Kidney (tissue), 14 donors: ENCODE results near the gene CNOT4. TPM values are rescaled to one million over a fixed set of nuclear protein-coding genes. Genes with fewer than 3 reads are reported as not detected.
A peak's percentile ranks its signal among the peaks of the same experiment; 100 is the strongest.

Experiments used
- DNase-seq, 5 donors: peaks; one replicate each; pipeline ENCODE4 v3.0.0-alpha.2; 2013 to 2020
- FAIRE-seq: peaks from 2 replicates; lab custom pipeline; 2012; peaks lifted over from hg19 to GRCh38; lab: Jason Lieb, UNC
- H3K27ac ChIP-seq, 2 donors: one replicate each; pipeline ENCODE4 v1.7.0; 2013; ENCODE audit warnings: low read depth in 2 of 2, low read length in 2 of 2, inconsistent platforms in 1 of 2
- H3K27me3 ChIP-seq: one replicate; pipeline ENCODE4 v1.7.1; 2013; ENCODE audit warnings: low read length, inconsistent platforms; ENCODE audit not compliant: control insufficient read depth, insufficient read depth
- H3K36me3 ChIP-seq, 3 donors: one replicate each; pipeline versions ENCODE4 v1.7.0 to v1.7.1; 2013; ENCODE audit warnings: low read length in 3 of 3, control low read depth in 1 of 3, inconsistent platforms in 1 of 3; ENCODE audit not compliant: insufficient read depth in 3 of 3, control insufficient read depth in 2 of 3
- H3K4me1 ChIP-seq, 3 donors: one replicate each; pipeline versions ENCODE4 v1.7.0 to v1.7.1; 2013; ENCODE audit warnings: low read length in 3 of 3, inconsistent platforms in 1 of 3, low read depth in 1 of 3; ENCODE audit not compliant: control insufficient read depth in 2 of 3, insufficient read depth in 2 of 3
- H3K4me3 ChIP-seq, 3 donors: one replicate each; pipeline versions ENCODE4 v1.7.0 to v1.8.1; 2013; ENCODE audit warnings: low read length in 3 of 3, control low read depth in 1 of 3, inconsistent platforms in 1 of 3
- H3K9ac ChIP-seq, 3 donors: one replicate each; pipeline versions ENCODE4 v1.7.0 to v1.7.1; 2013; ENCODE audit warnings: low read length in 3 of 3, control low read depth in 1 of 3, inconsistent platforms in 1 of 3
- H3K9me3 ChIP-seq, 3 donors: one replicate each; pipeline versions ENCODE4 v1.7.0 to v1.7.1; 2013; ENCODE audit warnings: low read length in 3 of 3, control low read depth in 1 of 3, inconsistent platforms in 1 of 3; ENCODE audit not compliant: control insufficient read depth in 2 of 3, insufficient read depth in 1 of 3
- intact Hi-C: fragments of 100-400 bp; cut with DNase I; formaldehyde crosslinking; loops from one replicate; pipeline ENCODE4 v1.11.1; 2022
- polyA plus RNA-seq: library from polyadenylated mRNA; stranded (reverse); fragments of 350-450 nt; fragmentation: Illumina TruSeq; extraction: RNeasy Lipid Tissue Mini Kit (QIAGEN cat#74804); gene quantifications from one replicate; pipeline ENCODE4 v1.2.3, GENCODE V29; 2014; ENCODE audit warnings: low read depth, low replicate concordance; ENCODE audit not compliant: insufficient read depth
- total RNA-seq: library from RNA; stranded (reverse); fragmentation: NEBNext Ultra II Directional; extraction: Animal tissue kit (Norgen Biotek cat#: 25700); gene quantifications from one replicate; pipeline ENCODE4 v1.2.1, GENCODE V29; 2021
- TF ChIP-seq, protein P1 (sequence below): IDR thresholded peaks from 3 replicates; pipeline ENCODE4 v1.5.1; 2012; ENCODE audit warnings: mild to moderate bottlenecking, moderate library complexity, borderline replicate concordance; ENCODE audit not compliant: insufficient read depth; ENCODE audit errors: extremely low read depth
- donor health status: control.
- donor health status: control.
- donor health status: control.
- donor health status: control.
- donor health status: control.
- donor health status: DM: yes; HTN: yes; CAD: no.
- donor health status: Normal renal cell carcinoma (clear cell type).

CNOT4 gene
- total and polyA plus RNA-seq, 2 donors from 2014 or later = 8.4 to 26.2 TPM

DNA sequence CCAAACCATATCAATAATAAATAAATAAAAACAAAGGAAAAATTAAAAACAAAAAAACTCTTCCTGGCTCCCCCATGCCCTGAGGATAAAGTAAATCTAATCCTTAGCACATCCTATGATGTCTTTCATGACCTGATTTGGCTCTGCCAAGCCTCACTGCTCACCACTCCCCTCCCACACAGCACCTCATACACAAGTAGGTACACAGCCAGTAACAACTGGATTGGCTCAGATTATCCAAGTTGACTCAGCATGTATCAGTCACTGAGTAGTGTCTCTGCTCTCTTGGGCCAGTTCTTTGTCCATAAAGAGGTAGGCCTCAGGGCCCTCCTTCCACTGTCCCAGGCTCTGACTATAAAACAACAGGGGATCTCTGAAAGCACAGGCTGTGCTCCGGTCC lies 176.7 kb downstream of the CNOT4 start:
- intact Hi-C loops = no loop called here
- Histone ChIP-seq H3K27ac (no peak overlapping the region), H3K4me3 (no peak overlapping the region), H3K9ac (no peak overlapping the region), H3K27me3 (no peaks in the 10 kb centered on the region), H3K36me3 (no peaks in the 10 kb centered on the region), H3K4me1 (no peaks in the 10 kb centered on the region), H3K9me3 (no peaks in the 10 kb centered on the region)
- DNase-seq = peak in 2 of 5 donors; percentile 26 to 31
- no peak for FAIRE-seq
- TF ChIP-seq, protein P1, sequence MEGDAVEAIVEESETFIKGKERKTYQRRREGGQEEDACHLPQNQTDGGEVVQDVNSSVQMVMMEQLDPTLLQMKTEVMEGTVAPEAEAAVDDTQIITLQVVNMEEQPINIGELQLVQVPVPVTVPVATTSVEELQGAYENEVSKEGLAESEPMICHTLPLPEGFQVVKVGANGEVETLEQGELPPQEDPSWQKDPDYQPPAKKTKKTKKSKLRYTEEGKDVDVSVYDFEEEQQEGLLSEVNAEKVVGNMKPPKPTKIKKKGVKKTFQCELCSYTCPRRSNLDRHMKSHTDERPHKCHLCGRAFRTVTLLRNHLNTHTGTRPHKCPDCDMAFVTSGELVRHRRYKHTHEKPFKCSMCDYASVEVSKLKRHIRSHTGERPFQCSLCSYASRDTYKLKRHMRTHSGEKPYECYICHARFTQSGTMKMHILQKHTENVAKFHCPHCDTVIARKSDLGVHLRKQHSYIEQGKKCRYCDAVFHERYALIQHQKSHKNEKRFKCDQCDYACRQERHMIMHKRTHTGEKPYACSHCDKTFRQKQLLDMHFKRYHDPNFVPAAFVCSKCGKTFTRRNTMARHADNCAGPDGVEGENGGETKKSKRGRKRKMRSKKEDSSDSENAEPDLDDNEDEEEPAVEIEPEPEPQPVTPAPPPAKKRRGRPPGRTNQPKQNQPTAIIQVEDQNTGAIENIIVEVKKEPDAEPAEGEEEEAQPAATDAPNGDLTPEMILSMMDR = no peak

DNA sequence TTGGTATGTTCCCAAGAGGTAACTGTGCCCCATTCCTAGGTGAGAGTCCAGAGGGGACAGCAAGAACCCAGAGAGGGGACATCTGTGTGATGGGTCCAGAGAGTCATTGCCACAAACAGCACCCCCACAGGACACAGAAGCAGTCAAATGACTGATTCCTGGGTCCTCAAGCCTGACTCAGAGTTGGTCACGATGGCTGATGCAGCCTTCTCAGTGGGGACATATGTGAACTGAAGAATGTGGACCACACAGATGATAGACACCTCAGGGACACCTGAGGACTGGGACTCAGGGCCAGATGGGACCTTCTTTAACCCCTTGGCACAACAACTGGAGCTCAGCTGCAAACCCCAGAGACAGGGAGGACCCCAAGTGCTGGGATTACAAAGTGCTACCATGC lies 179.8 kb downstream of the CNOT4 start:
- DNase-seq (no peak), FAIRE-seq (no peak)
- intact Hi-C loops = no loop called here
- no peak overlapping the region for H3K4me3 ChIP-seq
- no peaks in the 10 kb centered on the region for H3K9me3 ChIP-seq
- H3K36me3 ChIP-seq = no peaks in the 10 kb centered on the region
- no peak overlapping the region for H3K27ac ChIP-seq
- peaks cover 0 to 5% (median 0%) of the 10 kb centered on the region in 3 donors for H3K4me1 ChIP-seq
- TF ChIP-seq, protein P1 = no peak
- no peaks in the 10 kb centered on the region for H3K27me3 ChIP-seq
- no peak overlapping the region for H3K9ac ChIP-seq

DNA sequence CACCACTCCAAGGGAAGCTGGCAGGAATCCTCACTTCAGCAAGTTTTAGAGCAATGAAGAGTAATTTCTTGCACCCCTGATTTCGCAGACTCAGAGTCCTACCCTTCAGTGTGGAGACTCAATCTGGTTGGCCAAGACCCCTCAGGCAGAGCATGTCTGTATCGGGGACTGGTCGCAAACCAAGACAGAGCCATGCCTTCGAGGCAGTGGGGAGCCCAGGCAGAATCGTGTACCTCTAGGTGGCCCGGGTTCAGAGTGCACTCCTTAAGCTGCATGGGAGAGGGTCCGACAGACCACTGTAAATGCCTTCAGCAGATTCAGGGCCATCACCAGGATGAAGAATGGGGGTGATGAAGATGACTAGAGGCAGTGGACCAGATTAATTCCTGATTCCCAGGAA lies 181.4 kb downstream of the CNOT4 start:
- Histone ChIP-seq H3K4me1 (peaks cover 0 to 5% (median 0%) of the 10 kb centered on the region in 3 donors), H3K27ac (no peak overlapping the region), H3K36me3 (no peaks in the 10 kb centered on the region), H3K9ac (no peak overlapping the region), H3K27me3 (no peaks in the 10 kb centered on the region), H3K9me3 (no peaks in the 10 kb centered on the region), H3K4me3 (no peak overlapping the region)
- TF ChIP-seq, protein P1 = no peak
- FAIRE-seq = no peak
- no peak for DNase-seq
- intact Hi-C loops = no loop called here

DNA sequence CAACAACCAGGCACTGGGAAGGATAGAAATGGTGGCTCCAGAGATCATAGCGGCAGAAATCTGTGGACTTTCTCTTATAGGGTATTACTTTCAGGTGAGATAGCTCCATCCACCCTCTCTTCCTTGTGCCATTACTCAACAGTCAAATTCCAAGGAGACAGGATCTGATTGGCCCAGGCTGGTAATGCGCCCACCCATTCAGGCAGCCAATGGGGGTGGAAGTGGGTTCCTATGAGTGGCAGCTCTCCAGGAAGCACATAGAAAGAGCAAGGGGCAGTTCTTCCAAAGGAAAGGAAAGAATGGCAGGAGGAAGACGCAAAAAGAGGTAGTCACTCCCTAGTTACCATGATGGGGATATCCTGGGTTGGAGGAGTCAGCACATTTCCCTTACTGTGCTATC lies 181.8 kb downstream of the CNOT4 start:
- intact Hi-C loops = no loop called here
- FAIRE-seq = no peak

More for the DNA sequence above, 181.8 kb downstream of the CNOT4 start:
- DNase-seq = no peak
- Histone ChIP-seq H3K9ac (no peak overlapping the region), H3K27ac (no peak overlapping the region), H3K9me3 (no peaks in the 10 kb centered on the region), H3K4me3 (no peak overlapping the region), H3K27me3 (no peaks in the 10 kb centered on the region), H3K36me3 (no peaks in the 10 kb centered on the region), H3K4me1 (peaks cover 0 to 5% (median 0%) of the 10 kb centered on the region in 3 donors)
- TF ChIP-seq, protein P1 = no peak
